A549 (cell line): ENCODE data around the gene FNBP1L. TPM values are rescaled to one million over a fixed set of nuclear protein-coding genes. Genes with fewer than 3 reads are reported as not detected.
"Not testable (repeated sequence)": the region's sequence is repeated elsewhere in the genome, so short reads cannot be mapped to it uniquely, and the experiment has no call there.

Experiments used
- ATAC-seq, 2 experiments: fragments of 200-7000 bp in 1 of 2; fragments of >200 bp in 1 of 2; cut with Nextera tagmentation in 1 of 2; cut with Tn5 transposase in 1 of 2; 3 replicates each; pipeline versions ENCODE4 v1.8.0 to v1.9.1; 2018 to 2020; ENCODE audit warnings: mild to moderate bottlenecking in 1 of 2, moderate library complexity in 1 of 2
- CTCF ChIA-PET: fragments of 300-600 bp; sonication (Branson Sonifier 250); formaldehyde crosslinking; extraction: SDS; loops from one replicate; lab custom pipeline; 2021; ENCODE audit warnings: antibody characterized with exemption, inconsistent platforms; lab: Yijun Ruan, JAX
- POLR2A ChIA-PET: fragments of 350-600 bp; formaldehyde crosslinking; extraction: SDS; loops from one replicate; lab custom pipeline; 2021; ENCODE audit warnings: antibody characterized with exemption, inconsistent platforms; lab: Yijun Ruan, JAX
- DNase-seq, 2 experiments: peaks; one replicate each; pipeline versions ENCODE4 v3.0.0 to v3.0.0-alpha.2; 2011 to 2016; ENCODE audit warnings: low read depth in 1 of 2, low spot score in 1 of 2
- FAIRE-seq: peaks from 2 replicates; lab custom pipeline; 2011; peaks lifted over from hg19 to GRCh38; lab: Jason Lieb, UNC
- H3K27ac ChIP-seq, 2 experiments: fragments of >200 bp; sonication (Bioruptor Twin); formaldehyde crosslinking; 3 replicates each; pipeline ENCODE4 v1.5.1; 2016 to 2017
- H3K4me1 ChIP-seq: fragments of >200 bp; sonication (Bioruptor Twin); formaldehyde crosslinking; 3 replicates; pipeline ENCODE4 v1.6.1; 2016
- H3K4me2 ChIP-seq: fragments of >200 bp; sonication (Bioruptor Twin); formaldehyde crosslinking; 3 replicates; pipeline ENCODE4 v1.6.1; 2016
- H3K4me3 ChIP-seq: fragments of >200 bp; sonication (Bioruptor Twin); formaldehyde crosslinking; 3 replicates; pipeline ENCODE4 v1.5.1; 2016
- H3K9me3 ChIP-seq: fragments of >200 bp; sonication (Bioruptor Twin); formaldehyde crosslinking; 3 replicates; pipeline ENCODE4 v1.6.1; 2016
- ATOH8 ChIP-seq: fragments of 250-450 bp; sonication (Bioruptor Pico); IDR thresholded peaks from 2 replicates; pipeline ENCODE4 v1.5.0; 2020; ENCODE audit warnings: low read depth, mild to moderate bottlenecking, moderate library complexity
- BCL3 ChIP-seq: fragments of >200 bp; sonication (Bioruptor Twin); formaldehyde crosslinking; IDR thresholded peaks from 3 replicates; pipeline ENCODE4 v1.6.1; 2016
- CBX2 ChIP-seq: fragments of 200-600 bp; sonication (generic); IDR thresholded peaks from 2 replicates; pipeline ENCODE4 v1.6.1; 2016; ENCODE audit warnings: low read depth, mild to moderate bottlenecking, borderline replicate concordance
- CBX8 ChIP-seq: fragments of 200-600 bp; sonication (generic); IDR thresholded peaks from 2 replicates; pipeline ENCODE4 v1.6.1; 2016
- CEBPB ChIP-seq, 2 experiments: fragments of >200 bp in 1 of 2; sonication (Bioruptor Twin) in 1 of 2; formaldehyde crosslinking in 1 of 2; IDR thresholded peaks; 2 replicates each; pipeline ENCODE4 v1.6.1; 2012 to 2016
- EHMT2 ChIP-seq: fragments of 200-600 bp; sonication (generic); IDR thresholded peaks from 2 replicates; pipeline ENCODE4 v1.6.1; 2016; ENCODE audit warnings: antibody characterized with exemption, low read depth, mild to moderate bottlenecking, moderate library complexity
- FOSL2 ChIP-seq, 2 experiments: fragments of 450-650 bp in 1 of 2; fragments of >200 bp in 1 of 2; sonication (Bioruptor Twin) in 1 of 2; formaldehyde crosslinking; IDR thresholded peaks; 2 replicates each; pipeline versions ENCODE4 v1.5.0 to v1.6.1; 2016 to 2020; ENCODE audit warnings: mild to moderate bottlenecking in 1 of 2, moderate library complexity in 1 of 2
- GATA3 ChIP-seq: IDR thresholded peaks from 2 replicates; pipeline ENCODE4 v1.6.1; 2012; ENCODE audit warnings: borderline replicate concordance
- HOXB5 ChIP-seq: fragments of 250-450 bp; sonication (Bioruptor Pico); IDR thresholded peaks from 2 replicates; pipeline ENCODE4 v1.5.0; 2020; ENCODE audit warnings: mild to moderate bottlenecking, moderate library complexity
- JUN ChIP-seq, 2 experiments: fragments of >200 bp; sonication (Bioruptor Twin); formaldehyde crosslinking; IDR thresholded peaks; 2 replicates in 1 of 2; 3 replicates in 1 of 2; pipeline ENCODE4 v1.6.1; 2016 to 2017
- JUNB ChIP-seq: fragments of >200 bp; sonication (Bioruptor Twin); formaldehyde crosslinking; IDR thresholded peaks from 2 replicates; pipeline ENCODE4 v1.6.1; 2016
- MAFK ChIP-seq: fragments of 450-650 bp; IDR thresholded peaks from 2 replicates; pipeline ENCODE4 v1.6.1; 2014; ENCODE audit not compliant: partially characterized antibody
- MAX ChIP-seq: IDR thresholded peaks from 2 replicates; pipeline ENCODE4 v1.6.1; 2012
- MYC ChIP-seq: IDR thresholded peaks from 2 replicates; pipeline ENCODE4 v1.6.1; 2012; ENCODE audit warnings: mild to moderate bottlenecking, inconsistent platforms, low read length, improper control_type of control experiment, borderline replicate concordance
- NFE2L2 ChIP-seq: fragments of 150-350 bp; conservative IDR thresholded peaks from 2 replicates; pipeline ENCODE4 v1.6.1; 2014; ENCODE audit warnings: low read length
- NPAS2 ChIP-seq: fragments of 250-450 bp; sonication (Bioruptor Pico); IDR thresholded peaks from 2 replicates; pipeline ENCODE4 v1.8.0; 2022; ENCODE audit warnings: mild to moderate bottlenecking, moderate library complexity, borderline replicate concordance
- NR3C1 ChIP-seq: fragments of >200 bp; sonication (Bioruptor Twin); formaldehyde crosslinking; IDR thresholded peaks from 3 replicates; pipeline ENCODE4 v1.6.1; 2017
- POLR2A ChIP-seq: IDR thresholded peaks from 2 replicates; pipeline ENCODE4 v1.6.1; 2012; ENCODE audit warnings: mild to moderate bottlenecking, low read length
- RARB ChIP-seq: fragments of 250-450 bp; sonication (Bioruptor Pico); IDR thresholded peaks from 2 replicates; pipeline ENCODE4 v1.8.0; 2021; ENCODE audit warnings: mild to moderate bottlenecking, moderate library complexity
- RCOR1 ChIP-seq: fragments of 150-350 bp; IDR thresholded peaks from 2 replicates; pipeline ENCODE4 v1.6.1; 2014; ENCODE audit warnings: antibody characterized with exemption, low read length, low read depth
- SREBF2 ChIP-seq: fragments of 450-650 bp; IDR thresholded peaks from 2 replicates; pipeline ENCODE4 v1.6.1; 2014; ENCODE audit warnings: mild to moderate bottlenecking, moderate library complexity
- WGBS: methylation state at CpG from one replicate; pipeline ENCODE4 v1.1.6; 2017; ENCODE audit errors: missing lambda C conversion rate; 5-methylcytosine and 5-hydroxymethylcytosine counted together
- polyA plus RNA-seq, 4 experiments: library from polyadenylated mRNA; depleted of rRNA in 3 of 4; stranded (reverse); fragments of >200 nt; fragmentation: RNase III in 1 of 4; extraction: RNeasy Plus Mini Kit Qiagen cat#74134 plus additional on column Dnase treatment in 1 of 4; gene quantifications; 2 replicates in 3 of 4; 3 replicates in 1 of 4; pipeline ENCODE4 v1.2.3, GENCODE V29; 2011 to 2017
- TF ChIP-seq, protein P1 (sequence below): fragments of >200 bp; sonication (Bioruptor Twin); formaldehyde crosslinking; IDR thresholded peaks from 3 replicates; pipeline ENCODE4 v1.5.1; 2016
- TF ChIP-seq, protein P2 (sequence below): IDR thresholded peaks from 2 replicates; pipeline ENCODE4 v1.6.1; 2012
- TF ChIP-seq, protein P3 (sequence below): IDR thresholded peaks from 2 replicates; pipeline ENCODE4 v1.6.1; 2012; ENCODE audit warnings: low read depth, borderline replicate concordance

Gene FNBP1L
- polyA plus RNA-seq, 2 of the 4 experiments (the other 2 are of a cell fraction), result 19.8 to 42.3 TPM

DNA sequence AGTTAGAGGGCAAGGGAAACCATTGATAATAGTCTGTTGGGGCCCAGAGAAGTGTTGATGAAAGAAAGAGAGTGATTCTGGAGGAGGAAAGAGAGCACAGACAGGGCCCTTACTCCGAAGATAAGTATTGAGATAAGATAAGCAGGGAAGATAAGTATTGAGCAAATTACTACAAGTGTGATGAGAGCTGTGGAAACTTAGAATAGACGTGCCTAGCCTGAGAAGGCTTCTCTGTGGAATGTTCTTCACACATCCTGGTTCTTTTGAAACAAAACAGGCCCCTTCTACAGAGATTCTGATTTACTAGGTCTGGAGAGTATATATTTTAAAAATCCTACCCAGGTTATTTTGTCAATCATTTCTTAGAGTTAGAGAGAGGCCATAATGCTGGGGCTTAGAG, 26.4 kb downstream of the FNBP1L start (continued):
- no peak for TF ChIP-seq ATOH8
- no peak for TF ChIP-seq NFE2L2
- no peak for TF ChIP-seq CEBPB (IDR thresholded peaks at IDR 0.05)
- TF ChIP-seq RCOR1, result no peak
- no peak for TF ChIP-seq HOXB5
- no peak for TF ChIP-seq FOSL2 (IDR thresholded peaks at IDR 0.05)
- TF ChIP-seq FOSL2 (CRISPR knock-in tag; IDR thresholded peaks at IDR 0.05), result no peak

GRCh38 chr1:93475681-93476080, 27.8 kb downstream of the FNBP1L start:
- peaks cover 17% of the 10 kb centered on the region for H3K4me1 ChIP-seq
- ChIA-PET CTCF (interaction anchor here (0.6 to 1.5 kb wide), 2 partner anchors 13 to 364 kb away, joined by 3 to 4 read pairs; no protein-coding TSS in a partner anchor), POLR2A (no interaction called here)
- H3K27ac ChIP-seq, result no peak overlapping the region
- no peak overlapping the region for H3K4me2 ChIP-seq
- DNase-seq (no peak), FAIRE-seq (no peak), ATAC-seq (no peak)
- TF ChIP-seq, protein P1, sequence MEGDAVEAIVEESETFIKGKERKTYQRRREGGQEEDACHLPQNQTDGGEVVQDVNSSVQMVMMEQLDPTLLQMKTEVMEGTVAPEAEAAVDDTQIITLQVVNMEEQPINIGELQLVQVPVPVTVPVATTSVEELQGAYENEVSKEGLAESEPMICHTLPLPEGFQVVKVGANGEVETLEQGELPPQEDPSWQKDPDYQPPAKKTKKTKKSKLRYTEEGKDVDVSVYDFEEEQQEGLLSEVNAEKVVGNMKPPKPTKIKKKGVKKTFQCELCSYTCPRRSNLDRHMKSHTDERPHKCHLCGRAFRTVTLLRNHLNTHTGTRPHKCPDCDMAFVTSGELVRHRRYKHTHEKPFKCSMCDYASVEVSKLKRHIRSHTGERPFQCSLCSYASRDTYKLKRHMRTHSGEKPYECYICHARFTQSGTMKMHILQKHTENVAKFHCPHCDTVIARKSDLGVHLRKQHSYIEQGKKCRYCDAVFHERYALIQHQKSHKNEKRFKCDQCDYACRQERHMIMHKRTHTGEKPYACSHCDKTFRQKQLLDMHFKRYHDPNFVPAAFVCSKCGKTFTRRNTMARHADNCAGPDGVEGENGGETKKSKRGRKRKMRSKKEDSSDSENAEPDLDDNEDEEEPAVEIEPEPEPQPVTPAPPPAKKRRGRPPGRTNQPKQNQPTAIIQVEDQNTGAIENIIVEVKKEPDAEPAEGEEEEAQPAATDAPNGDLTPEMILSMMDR, result no peak
- no peak for TF ChIP-seq JUN (IDR thresholded peaks at IDR 0.05)
- H3K4me3 ChIP-seq, result no peak overlapping the region
- no peaks in the 10 kb centered on the region for H3K9me3 ChIP-seq
- 84% methylated on average over 1 of the region's 1 CpG for WGBS

- H3K4me2 ChIP-seq, POLR2A ChIA-PET, CTCF ChIA-PET, H3K27ac ChIP-seq, DNase-seq, FAIRE-seq, H3K9me3 ChIP-seq, H3K4me3 ChIP-seq, ATAC-seq, H3K4me1 ChIP-seq: not testable (repeated sequence)
- 93% methylated on average over 8 of the region's 8 CpGs for WGBS
Measured at GRCh38 chr1:93479133-93479745, 31.3 kb downstream of the FNBP1L start.

DNA sequence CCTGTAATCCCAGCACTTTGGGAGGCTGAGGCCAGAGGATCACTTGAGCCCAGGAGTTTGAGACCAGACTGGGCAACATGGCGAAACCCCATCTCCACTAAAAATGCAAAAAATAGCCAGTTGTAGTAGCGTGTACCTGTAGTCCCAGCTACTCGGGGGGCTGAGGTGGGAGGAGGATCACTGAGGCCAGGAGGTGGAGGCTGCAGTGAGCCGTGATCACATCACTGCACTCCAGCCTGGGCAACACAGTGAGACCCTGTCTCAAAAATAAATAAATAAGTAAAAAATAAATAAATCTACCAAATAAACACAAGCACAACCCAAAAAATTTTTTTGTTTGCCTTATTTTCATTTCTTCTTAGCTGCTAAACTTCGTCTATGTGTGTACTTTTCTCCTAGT, 34.0 kb downstream of the FNBP1L start:
- H3K4me1 ChIP-seq, FAIRE-seq, H3K27ac ChIP-seq, DNase-seq, H3K4me3 ChIP-seq, ATAC-seq, CTCF ChIA-PET, H3K9me3 ChIP-seq, POLR2A ChIA-PET, H3K4me2 ChIP-seq: not testable (repeated sequence)
- WGBS, result 84% methylated on average over 5 of the region's 5 CpGs

DNA sequence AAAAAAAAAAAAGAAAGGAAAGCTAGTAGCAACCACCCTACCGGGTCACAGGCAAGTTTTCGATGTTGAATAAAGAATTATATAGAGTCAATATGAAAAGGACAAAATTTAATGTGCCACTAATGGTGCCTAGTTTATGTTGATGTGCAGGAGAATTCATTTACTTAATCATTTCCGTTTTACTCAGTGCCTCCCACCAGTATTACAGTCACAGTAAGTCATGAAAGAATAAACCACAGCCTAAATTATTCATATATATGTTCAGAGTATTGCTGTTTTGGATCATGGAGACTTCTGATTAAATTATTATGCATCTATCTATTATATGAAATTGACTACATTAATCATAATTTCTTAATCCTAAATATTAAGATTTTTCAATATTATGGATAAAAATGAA, 35.3 kb downstream of the FNBP1L start:
- no peak for FAIRE-seq
- TF ChIP-seq POLR2A, result no peak
- no peak for TF ChIP-seq MAFK
- TF ChIP-seq NR3C1, result no peak
- TF ChIP-seq CBX8, result no peak
- TF ChIP-seq, protein P2, sequence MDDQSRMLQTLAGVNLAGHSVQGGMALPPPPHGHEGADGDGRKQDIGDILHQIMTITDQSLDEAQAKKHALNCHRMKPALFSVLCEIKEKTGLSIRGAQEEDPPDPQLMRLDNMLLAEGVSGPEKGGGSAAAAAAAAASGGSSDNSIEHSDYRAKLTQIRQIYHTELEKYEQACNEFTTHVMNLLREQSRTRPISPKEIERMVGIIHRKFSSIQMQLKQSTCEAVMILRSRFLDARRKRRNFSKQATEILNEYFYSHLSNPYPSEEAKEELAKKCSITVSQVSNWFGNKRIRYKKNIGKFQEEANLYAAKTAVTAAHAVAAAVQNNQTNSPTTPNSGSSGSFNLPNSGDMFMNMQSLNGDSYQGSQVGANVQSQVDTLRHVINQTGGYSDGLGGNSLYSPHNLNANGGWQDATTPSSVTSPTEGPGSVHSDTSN, result no peak
- no peak for TF ChIP-seq BCL3
- TF ChIP-seq SREBF2, result no peak
- TF ChIP-seq EHMT2, result no peak
- TF ChIP-seq GATA3, result no peak
- TF ChIP-seq MYC, result no peak
- no peak for TF ChIP-seq RARB
- no peak for TF ChIP-seq CBX2
- TF ChIP-seq JUNB, result no peak
- TF ChIP-seq, protein P3, sequence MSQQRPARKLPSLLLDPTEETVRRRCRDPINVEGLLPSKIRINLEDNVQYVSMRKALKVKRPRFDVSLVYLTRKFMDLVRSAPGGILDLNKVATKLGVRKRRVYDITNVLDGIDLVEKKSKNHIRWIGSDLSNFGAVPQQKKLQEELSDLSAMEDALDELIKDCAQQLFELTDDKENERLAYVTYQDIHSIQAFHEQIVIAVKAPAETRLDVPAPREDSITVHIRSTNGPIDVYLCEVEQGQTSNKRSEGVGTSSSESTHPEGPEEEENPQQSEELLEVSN, result no peak
- no peak for TF ChIP-seq NPAS2 (CRISPR knock-in tag)
- no peak for TF ChIP-seq MAX

More for the DNA sequence above, 35.3 kb downstream of the FNBP1L start:
- Histone ChIP-seq H3K27ac (no peak overlapping the region), H3K4me1 (no peaks in the 10 kb centered on the region), H3K4me3 (no peak overlapping the region), H3K9me3 (no peaks in the 10 kb centered on the region), H3K4me2 (no peak overlapping the region)
- CTCF ChIA-PET, result interaction anchor here (1.3 kb wide), 1 partner anchor 17 kb away, joined by 3 read pairs; no protein-coding TSS in a partner anchor
- 96% methylated on average over 3 of the region's 3 CpGs for WGBS
- ATAC-seq, result no peak
- DNase-seq, result no peak
- POLR2A ChIA-PET, result no interaction called here
